Dedifferentiated amniotic fluid mesenchymal stem cell (primary cell): Measurements from ENCODE around the gene PKIB.
"Not testable (repeated sequence)": the region's sequence is repeated elsewhere in the genome, so short reads cannot be mapped to it uniquely, and the experiment has no call there.

Experiments
- DNase-seq: peaks from one replicate; pipeline ENCODE4 v3.0.0-alpha.2; 2016; ENCODE audit errors: extremely low spot score

The PKIB gene, protein sequence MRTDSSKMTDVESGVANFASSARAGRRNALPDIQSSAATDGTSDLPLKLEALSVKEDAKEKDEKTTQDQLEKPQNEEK

GRCh38 chr6:122609881-122610689 is at the start of gene PKIB:
Gene PKIB, plus strand, starts transcription at chr6:122610405. Its CDS starts 107,390 bp downstream, at chr6:122717795.
- peak; percentile 31 for DNase-seq

DNA sequence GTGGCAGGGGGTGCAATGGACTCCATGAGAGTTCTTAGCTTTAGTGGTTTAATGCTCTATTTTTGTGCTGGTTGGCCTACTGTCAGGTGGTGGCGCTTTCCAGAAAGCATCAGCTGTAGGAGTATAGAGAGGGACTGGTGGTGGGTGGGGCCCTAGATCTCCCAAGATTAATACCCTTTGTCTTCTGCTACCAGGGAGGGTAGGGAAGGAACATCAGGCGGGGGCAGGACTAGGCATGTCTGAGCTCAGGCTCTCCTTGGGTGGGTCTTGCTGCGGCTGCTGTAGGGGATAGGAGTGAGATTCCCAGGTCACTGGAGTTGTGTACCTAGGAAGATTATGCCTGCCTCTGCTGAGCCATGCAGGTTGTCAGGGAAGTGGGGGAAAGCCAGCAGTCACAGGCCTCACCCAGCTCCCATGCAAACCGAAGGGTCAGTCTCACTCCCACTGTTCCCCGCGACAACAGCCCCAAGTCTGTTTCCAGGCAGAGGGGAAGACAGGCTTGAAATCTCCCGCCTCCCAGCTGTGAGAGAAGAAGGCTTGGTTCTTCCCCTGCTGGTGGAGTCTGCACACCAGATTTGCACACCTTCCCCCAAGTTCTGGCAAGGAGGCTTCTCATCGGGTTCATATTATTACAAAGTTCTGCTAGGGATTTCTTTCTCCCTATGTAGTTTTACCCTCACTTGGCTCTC is 46.7 kb upstream of the PKIB start:
- DNase-seq, result no peak

DNA sequence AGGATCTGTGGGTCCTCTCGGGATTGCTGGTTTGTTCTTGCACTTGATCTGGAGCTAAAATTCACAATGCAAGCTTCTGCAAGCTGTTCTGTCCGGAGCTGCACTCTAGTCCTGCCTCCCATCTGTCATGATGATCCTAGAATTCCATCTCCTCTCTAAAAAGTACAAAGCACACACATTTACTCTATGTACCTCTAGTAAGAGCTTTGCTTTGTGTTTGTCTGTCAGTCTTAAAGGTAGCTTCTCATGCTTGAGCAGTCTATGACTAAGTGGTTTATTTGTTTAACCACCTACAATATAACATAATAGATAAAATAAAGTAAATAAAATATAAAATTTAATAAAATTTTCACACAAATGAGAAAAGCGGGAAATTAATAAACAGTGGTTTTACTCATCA is 46.0 kb upstream of the PKIB start:
- no peak for DNase-seq

- no peak for DNase-seq
Measured at GRCh38 chr6:122565708-122566107, 44.5 kb upstream of the PKIB start.

- DNase-seq, result no peak
Measured at GRCh38 chr6:122567034-122567433, 43.2 kb upstream of the PKIB start.

DNA sequence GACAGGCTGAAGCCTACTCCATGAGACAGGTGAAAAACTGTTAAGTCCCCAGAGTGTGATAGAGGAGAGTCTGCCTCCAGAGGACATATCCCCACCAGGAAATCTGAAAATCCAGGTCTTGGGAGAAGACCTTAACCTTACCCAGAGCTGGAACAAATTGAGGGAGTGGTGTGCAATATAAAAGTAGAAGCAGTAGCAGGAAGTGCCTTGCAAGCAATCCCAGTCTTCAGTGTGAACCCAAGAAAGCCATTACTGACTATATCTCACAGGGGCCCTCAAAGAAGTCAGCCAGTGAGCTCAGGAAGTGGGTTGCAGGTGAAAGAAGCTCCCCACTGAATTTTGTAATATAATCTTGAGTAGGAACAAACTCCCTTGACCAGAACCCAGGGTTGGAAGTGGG is 41.9 kb upstream of the PKIB start:
- no peak for DNase-seq

- DNase-seq, result no peak
Measured at GRCh38 chr6:122568797-122569221, 41.4 kb upstream of the PKIB start.

DNA sequence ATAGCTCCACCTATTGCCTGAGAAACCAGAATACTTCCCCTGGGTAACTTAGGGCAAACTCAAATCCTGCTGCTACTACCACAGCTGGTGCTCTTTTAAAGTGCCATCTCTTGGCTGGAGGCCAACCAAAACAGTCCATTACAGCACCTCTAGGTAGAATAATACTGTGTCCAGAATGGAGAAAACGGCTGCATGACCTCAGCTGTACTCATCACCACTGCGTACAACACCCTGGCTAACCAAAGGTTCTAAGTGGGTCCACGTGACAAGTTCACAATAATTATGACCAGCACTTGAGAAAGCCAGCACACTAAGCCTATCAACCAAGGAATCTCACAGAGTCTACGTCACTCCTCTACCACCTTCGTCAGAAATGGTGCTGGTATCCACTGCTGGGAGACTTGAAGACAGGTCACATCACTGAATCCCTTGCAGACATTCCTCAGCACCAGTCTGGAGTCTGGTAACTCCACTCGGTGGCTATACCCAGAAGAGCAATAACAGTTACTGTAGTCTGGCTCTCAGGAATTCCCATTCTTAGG is 40.9 kb upstream of the PKIB start:
- DNase-seq, result no peak

- no peak for DNase-seq
Measured at GRCh38 chr6:122571888-122572287, 38.3 kb upstream of the PKIB start.

DNA sequence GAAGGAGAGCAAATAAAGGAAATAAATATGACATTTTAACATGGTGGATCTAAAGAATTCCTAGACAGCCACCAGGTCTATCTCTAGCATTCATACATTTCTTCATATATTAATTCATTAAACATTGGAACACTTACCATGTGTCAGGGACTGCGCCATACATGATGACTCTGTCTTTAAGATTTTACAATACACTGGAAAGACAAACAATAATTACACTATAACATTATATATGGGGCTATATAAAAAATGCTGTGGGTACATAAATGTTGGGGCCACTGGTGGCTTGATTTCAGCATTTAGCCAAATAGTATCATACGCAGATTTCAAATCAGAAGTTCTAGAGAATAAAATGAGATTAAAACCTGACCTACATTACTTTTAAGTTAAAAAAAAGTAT is 33.3 kb upstream of the PKIB start:
- DNase-seq, result no peak

- no peak for DNase-seq
Measured at GRCh38 chr6:122578961-122579360, 31.2 kb upstream of the PKIB start.

DNA sequence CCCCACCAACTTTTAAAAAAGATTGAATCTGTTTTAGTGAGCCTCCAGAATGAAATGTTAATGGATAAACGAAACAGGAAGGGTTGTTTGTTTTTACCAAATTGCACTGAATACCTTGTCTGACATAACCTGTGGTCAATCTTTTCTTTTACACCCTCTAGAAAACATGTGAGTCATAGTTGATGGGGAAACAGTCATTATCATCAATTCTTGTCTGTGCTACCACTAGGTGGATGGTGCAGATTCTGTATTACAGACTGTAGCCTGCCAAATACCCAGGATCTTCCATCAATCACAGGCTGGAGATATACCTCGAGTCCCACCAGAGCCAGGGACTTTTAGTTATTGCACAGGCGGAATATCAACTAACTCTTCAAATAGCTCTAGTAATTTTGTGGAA is 29.5 kb upstream of the PKIB start:
- no peak for DNase-seq

- no peak for DNase-seq
Measured at GRCh38 chr6:122589115-122589514, 21.1 kb upstream of the PKIB start.

DNA sequence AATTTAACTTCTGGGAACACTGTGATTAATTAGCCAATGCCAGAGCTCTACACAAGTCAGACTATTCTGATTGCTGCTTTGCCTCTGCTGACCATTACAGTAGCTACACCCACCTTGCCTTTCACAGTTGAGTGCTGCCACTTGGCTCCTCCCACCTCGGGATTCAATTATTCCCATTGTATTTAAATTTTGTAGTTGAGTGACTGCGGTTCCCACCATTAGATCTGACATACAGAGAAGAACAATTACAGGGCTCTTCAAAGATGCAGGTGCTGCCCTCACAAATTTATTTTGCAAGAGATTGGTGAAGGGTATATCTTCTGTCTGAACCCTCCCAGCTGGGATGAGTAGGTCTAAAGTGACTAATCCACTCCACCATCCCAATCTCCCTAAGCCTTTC is 11.9 kb upstream of the PKIB start:
- not testable (repeated sequence) for DNase-seq

DNA sequence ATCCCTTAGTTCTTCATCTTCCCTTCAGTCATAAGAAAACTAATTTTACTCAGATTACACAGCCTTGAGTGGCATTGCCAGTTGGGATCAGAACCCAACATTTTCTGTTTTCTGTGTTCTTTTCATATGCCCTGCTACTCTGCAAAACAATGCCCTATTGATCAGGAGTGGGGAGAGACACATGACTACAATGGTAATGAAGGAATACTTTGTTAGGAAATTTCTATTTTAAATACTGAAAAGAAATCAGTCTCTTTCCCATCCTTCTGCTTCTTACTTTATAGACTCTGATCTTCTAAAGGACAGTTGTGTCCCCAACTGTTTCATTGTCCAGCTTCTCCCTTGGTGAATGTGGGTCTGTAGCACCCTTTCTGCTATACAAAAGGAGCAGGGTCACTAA is 5.5 kb upstream of the PKIB start:
- DNase-seq, result no peak

- no peak for DNase-seq
Measured at GRCh38 chr6:122610690-122611455, 668 bp downstream of the PKIB start.

DNA sequence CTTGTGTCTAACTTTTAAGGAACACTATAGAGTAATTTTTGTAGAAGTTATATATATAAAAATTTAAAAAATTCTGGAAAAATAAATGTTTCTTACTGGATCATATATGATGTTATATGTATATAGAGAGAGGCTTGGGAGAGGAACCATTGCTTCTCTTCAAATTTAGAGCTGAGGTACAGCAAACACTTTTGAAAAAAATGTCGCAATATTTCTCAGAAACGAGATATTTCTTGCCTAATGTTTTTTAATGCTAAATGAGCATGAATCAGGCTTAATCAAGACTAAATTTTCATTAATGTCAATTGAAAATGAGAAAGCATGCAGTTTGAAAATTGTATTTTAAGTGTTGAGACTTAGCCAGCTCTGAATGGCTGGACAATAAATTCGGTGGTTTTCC is 2.6 kb downstream of the PKIB start:
- DNase-seq, result no peak

GRCh38 chr6:122614303-122614702 is 4.1 kb downstream of the PKIB start:
- DNase-seq, result no peak

- no peak for DNase-seq
Measured at GRCh38 chr6:122615409-122615808, 5.2 kb downstream of the PKIB start.

DNA sequence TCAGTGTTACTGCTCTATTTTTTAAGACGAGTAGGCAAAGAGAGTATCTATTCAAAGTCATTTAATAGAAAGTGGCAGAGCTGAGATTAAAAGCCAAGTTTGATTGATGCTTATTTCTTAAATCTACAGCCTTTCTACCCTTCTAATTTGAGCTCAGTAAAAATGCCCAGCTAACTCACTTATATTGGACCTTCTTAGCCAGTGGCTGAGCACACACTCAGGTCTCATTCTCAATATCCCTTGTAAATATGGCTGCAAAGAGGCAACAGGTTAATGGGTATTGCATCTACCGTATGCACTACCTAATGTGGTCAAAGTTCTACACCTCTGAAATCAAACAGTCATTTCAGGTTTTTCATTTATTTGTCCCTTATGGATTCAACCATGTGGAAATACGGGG is 6.7 kb downstream of the PKIB start:
- no peak for DNase-seq

GRCh38 chr6:122619309-122619708 is 9.1 kb downstream of the PKIB start:
- no peak for DNase-seq

GRCh38 chr6:122620428-122620827 is 10.2 kb downstream of the PKIB start:
- no peak for DNase-seq
